Lower lobe of right lung (tissue), 2 donors: ENCODE results near the gene NPLOC4. TPM values are rescaled to one million over a fixed set of nuclear protein-coding genes. Genes with fewer than 3 reads are reported as not detected.

Experiments
- ATAC-seq, 2 donors: fragments of 200-7000 bp; cut with Tn5 transposase; one replicate each; pipeline ENCODE4 v1.9.1; 2020 to 2022; ENCODE audit warnings: mild to moderate bottlenecking in 2 of 2, moderate library complexity in 2 of 2
- DNase-seq: peaks from one replicate; pipeline ENCODE4 v3.0.0-alpha.2; 2020
- H3K27ac ChIP-seq: fragments of 200-600 bp; one replicate; pipeline ENCODE4 v1.8.0; 2022
- H3K27me3 ChIP-seq: fragments of 200-600 bp; one replicate; pipeline ENCODE4 v1.8.0; 2022; ENCODE audit warnings: low read depth
- H3K36me3 ChIP-seq: fragments of 200-600 bp; one replicate; pipeline ENCODE4 v1.8.0; 2022; ENCODE audit warnings: mild to moderate bottlenecking
- H3K4me1 ChIP-seq: fragments of 200-600 bp; one replicate; pipeline ENCODE4 v1.8.0; 2022
- H3K4me3 ChIP-seq: fragments of 200-600 bp; one replicate; pipeline ENCODE4 v1.8.0; 2022; ENCODE audit warnings: mild to moderate bottlenecking
- H3K9me3 ChIP-seq: fragments of 200-600 bp; one replicate; pipeline ENCODE4 v1.8.0; 2022
- intact Hi-C: fragments of 100-400 bp; cut with DNase I; formaldehyde crosslinking; loops from one replicate; pipeline ENCODE4 v1.11.0; 2022
- total RNA-seq: library from RNA; stranded (reverse); fragmentation: NEBNext Ultra II Directional; extraction: Animal tissue kit (Norgen Biotek cat#: 25700); gene quantifications from one replicate; pipeline ENCODE4 v1.2.1, GENCODE V29; 2021
- TF ChIP-seq, protein P1 (sequence below): fragments of 200-600 bp; IDR thresholded peaks from one replicate; pipeline ENCODE4 v1.8.0; 2022; ENCODE audit warnings: antibody characterized with exemption, mild to moderate bottlenecking
- donor health status: DM: no; HTN: yes; CAD: no; lungs with severe emphysema.

The NPLOC4 gene
- total RNA-seq, 1 donor from 2014 or later = 69.6 TPM

DNA sequence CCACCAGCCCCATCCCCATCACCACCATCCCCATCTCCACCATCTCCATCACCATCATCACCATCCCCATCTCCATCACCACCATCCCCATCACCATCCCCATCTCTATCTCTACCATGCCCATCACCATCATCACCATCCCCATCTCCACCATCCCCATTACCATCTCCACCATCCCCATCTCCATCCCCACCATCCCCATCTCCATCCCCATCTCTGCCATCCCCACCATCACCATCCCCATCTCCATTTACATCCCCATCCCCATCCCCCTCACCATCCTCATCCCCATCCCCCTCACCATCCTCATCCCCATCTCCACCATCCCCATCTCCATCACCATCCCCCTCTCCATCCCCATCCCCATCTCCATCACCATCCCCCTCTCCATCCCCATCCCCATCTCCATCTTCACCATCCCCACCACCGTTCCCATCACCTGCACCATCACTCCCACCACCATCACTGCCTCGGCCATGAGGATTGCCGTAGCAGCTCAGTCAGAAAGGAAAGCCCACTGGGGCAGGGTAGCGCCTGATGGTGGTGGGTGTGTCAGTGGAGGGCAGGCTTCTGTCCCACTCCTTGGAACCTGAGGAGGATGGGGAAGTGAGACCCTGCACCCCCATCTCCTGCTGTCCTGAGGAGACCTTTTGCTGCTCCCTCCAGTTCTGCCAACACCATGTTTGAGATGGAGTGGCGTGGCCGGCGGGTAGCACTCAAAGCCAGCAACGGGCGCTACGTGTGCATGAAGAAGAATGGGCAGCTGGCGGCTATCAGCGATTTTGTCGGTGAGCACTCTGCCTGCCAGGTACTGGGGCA, 101.2 kb downstream of the NPLOC4 start:
- DNase-seq = no peak
- no peak overlapping the region for H3K4me3 ChIP-seq
- TF ChIP-seq, protein P1, sequence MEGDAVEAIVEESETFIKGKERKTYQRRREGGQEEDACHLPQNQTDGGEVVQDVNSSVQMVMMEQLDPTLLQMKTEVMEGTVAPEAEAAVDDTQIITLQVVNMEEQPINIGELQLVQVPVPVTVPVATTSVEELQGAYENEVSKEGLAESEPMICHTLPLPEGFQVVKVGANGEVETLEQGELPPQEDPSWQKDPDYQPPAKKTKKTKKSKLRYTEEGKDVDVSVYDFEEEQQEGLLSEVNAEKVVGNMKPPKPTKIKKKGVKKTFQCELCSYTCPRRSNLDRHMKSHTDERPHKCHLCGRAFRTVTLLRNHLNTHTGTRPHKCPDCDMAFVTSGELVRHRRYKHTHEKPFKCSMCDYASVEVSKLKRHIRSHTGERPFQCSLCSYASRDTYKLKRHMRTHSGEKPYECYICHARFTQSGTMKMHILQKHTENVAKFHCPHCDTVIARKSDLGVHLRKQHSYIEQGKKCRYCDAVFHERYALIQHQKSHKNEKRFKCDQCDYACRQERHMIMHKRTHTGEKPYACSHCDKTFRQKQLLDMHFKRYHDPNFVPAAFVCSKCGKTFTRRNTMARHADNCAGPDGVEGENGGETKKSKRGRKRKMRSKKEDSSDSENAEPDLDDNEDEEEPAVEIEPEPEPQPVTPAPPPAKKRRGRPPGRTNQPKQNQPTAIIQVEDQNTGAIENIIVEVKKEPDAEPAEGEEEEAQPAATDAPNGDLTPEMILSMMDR = no peak
- H3K4me1 ChIP-seq = peaks cover 16% of the 10 kb centered on the region
- H3K27me3 ChIP-seq = peaks cover 31% of the 10 kb centered on the region
- intact Hi-C loops = no loop called here
- no peak overlapping the region for H3K27ac ChIP-seq
- H3K36me3 ChIP-seq = peaks cover 16% of the 10 kb centered on the region
- ATAC-seq = no peak
- H3K9me3 ChIP-seq = no peaks in the 10 kb centered on the region

DNA sequence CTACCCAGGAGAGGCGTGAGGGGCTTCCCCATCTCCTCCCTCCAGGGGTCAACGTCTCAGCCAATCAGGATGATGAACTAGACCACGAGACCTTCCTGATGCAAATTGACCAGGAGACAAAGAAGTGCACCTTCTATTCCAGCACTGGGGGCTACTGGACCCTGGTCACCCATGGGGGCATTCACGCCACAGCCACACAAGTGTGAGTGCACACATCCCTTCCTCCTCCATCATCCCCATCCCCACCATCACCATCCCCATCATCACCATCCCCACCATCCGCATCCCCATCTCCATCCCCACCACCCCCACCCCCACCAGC, 101.9 kb downstream of the NPLOC4 start:
- H3K9me3 ChIP-seq = no peaks in the 10 kb centered on the region
- no peak overlapping the region for H3K4me3 ChIP-seq
- DNase-seq (no peak), ATAC-seq (no peak)
- TF ChIP-seq, protein P1 = no peak
- peaks cover 9% of the 10 kb centered on the region for H3K36me3 ChIP-seq
- H3K4me1 ChIP-seq = peaks cover 16% of the 10 kb centered on the region
- H3K27me3 ChIP-seq = peaks cover 31% of the 10 kb centered on the region
- intact Hi-C loops = no loop called here
- H3K27ac ChIP-seq = no peak overlapping the region

GRCh38 chr17:81534157-81535006, 102.5 kb downstream of the NPLOC4 start:
- Histone ChIP-seq H3K4me1 (peaks cover 16% of the 10 kb centered on the region), H3K36me3 (peaks cover 3% of the 10 kb centered on the region), H3K4me3 (no peak overlapping the region), H3K9me3 (no peaks in the 10 kb centered on the region), H3K27me3 (peaks cover 31% of the 10 kb centered on the region), H3K27ac (no peak overlapping the region)
- no peak for DNase-seq
- TF ChIP-seq, protein P1 = no peak
- no peak for ATAC-seq
- intact Hi-C loops = no loop called here

- H3K4me3 ChIP-seq = no peak overlapping the region
- peaks cover 16% of the 10 kb centered on the region for H3K4me1 ChIP-seq
- no peaks in the 10 kb centered on the region for H3K36me3 ChIP-seq
- peaks cover 36% of the 10 kb centered on the region for H3K27me3 ChIP-seq
- DNase-seq = no peak
- TF ChIP-seq, protein P1 = no peak
- no peaks in the 10 kb centered on the region for H3K9me3 ChIP-seq
- no peak overlapping the region for H3K27ac ChIP-seq
- intact Hi-C loops = no loop called here
- no peak for ATAC-seq
Measured at GRCh38 chr17:81533339-81534141, 103.4 kb downstream of the NPLOC4 start.
